ENCODE measurements around the gene BAHCC1.
"Not testable (repeated sequence)": the region's sequence is repeated elsewhere in the genome, so short reads cannot be mapped to it uniquely, and the experiment has no call there.

The BAHCC1 gene

GRCh38 chr17:81413497-81414135 is 18.4 kb downstream of the BAHCC1 start:
- DNase-seq (ENCODE audit: low read depth), result no peak

GRCh38 chr17:81414756-81415516 is 19.7 kb downstream of the BAHCC1 start:
- DNase-seq (ENCODE audit: low read depth), result no peak

GRCh38 chr17:81415681-81416080 is 20.4 kb downstream of the BAHCC1 start:
- no peak for DNase-seq (ENCODE audit: low read depth)

GRCh38 chr17:81416612-81417011 is 21.4 kb downstream of the BAHCC1 start:
- no peak for DNase-seq (ENCODE audit: low read depth)

GRCh38 chr17:81417049-81417878 is 22.0 kb downstream of the BAHCC1 start:
- DNase-seq (ENCODE audit: low read depth), result no peak

- no peak for DNase-seq (ENCODE audit: low read depth)
These were observed 22.8 kb downstream of the BAHCC1 start for GRCh38 chr17:81417879-81418709.

GRCh38 chr17:81418710-81419318 is 23.6 kb downstream of the BAHCC1 start:
- DNase-seq (ENCODE audit: low read depth), result no peak

- no peak for DNase-seq (ENCODE audit: low read depth)
These were observed 24.1 kb downstream of the BAHCC1 start for GRCh38 chr17:81419319-81419885.

GRCh38 chr17:81419886-81420768 is 24.9 kb downstream of the BAHCC1 start:
- DNase-seq (ENCODE audit: low read depth), result no peak

GRCh38 chr17:81420769-81421462 is 25.7 kb downstream of the BAHCC1 start:
- no peak for DNase-seq (ENCODE audit: low read depth)

GRCh38 chr17:81422776-81423697 is 27.8 kb downstream of the BAHCC1 start:
- DNase-seq (ENCODE audit: low read depth), result no peak

GRCh38 chr17:81423698-81424071 is 28.4 kb downstream of the BAHCC1 start:
- DNase-seq (ENCODE audit: low read depth), result no peak

- DNase-seq (ENCODE audit: low read depth), result no peak
These were observed 29.1 kb downstream of the BAHCC1 start for GRCh38 chr17:81424151-81425017.

GRCh38 chr17:81425041-81425440 is 29.8 kb downstream of the BAHCC1 start:
- DNase-seq (ENCODE audit: low read depth), result not testable (repeated sequence)

GRCh38 chr17:81425716-81426392 is 30.6 kb downstream of the BAHCC1 start:
- not testable (repeated sequence) for DNase-seq (ENCODE audit: low read depth)

- DNase-seq (ENCODE audit: low read depth), result no peak
These were observed 31.3 kb downstream of the BAHCC1 start for GRCh38 chr17:81426393-81427172.

Measured in stimulated activated CD8-positive, alpha-beta memory T cell treated with anti-CD3 and anti-CD28 coated beads, Interleukin-15, amount 100 ng/mL, for 24 hours (primary cell).